ENCODE data around the gene SPPL3. TPM values are rescaled to one million over a fixed set of nuclear protein-coding genes. Genes with fewer than 3 reads are reported as not detected.
"Not testable (repeated sequence)": the region's sequence is repeated elsewhere in the genome, so short reads cannot be mapped to it uniquely, and the experiment has no call there.

The SPPL3 gene
- polyA plus RNA-seq, 1 of the 3 experiments (the other 2 are of a cell fraction) = 18.8 TPM

GRCh38 chr12:120733574-120733973 is 170.6 kb downstream of the SPPL3 start:
- H3K9ac ChIP-seq = no peak overlapping the region
- ChIA-PET POLR2A (no interaction called here), CTCF (no interaction called here)
- no peaks in the 10 kb centered on the region for H3K9me3 ChIP-seq
- H2AFZ ChIP-seq (ENCODE audit: low read depth) = no peak overlapping the region
- H3K4me3 ChIP-seq (ENCODE audit: low read depth in 2 of 2, low read length in 1 of 2) = no peak overlapping the region
- no peak overlapping the region for H3K4me2 ChIP-seq
- no peaks in the 10 kb centered on the region for H3F3A ChIP-seq (replicated peaks; ENCODE audit: insufficient read depth)
- DNase-seq = no peak
- H3K9me2 ChIP-seq = no peaks in the 10 kb centered on the region
- no peaks in the 10 kb centered on the region for H4K20me1 ChIP-seq (ENCODE audit: insufficient read depth)
- H3K4me1 ChIP-seq (ENCODE audit: control insufficient read depth in 1 of 2, insufficient read depth in 2 of 2, low read depth in 1 of 2, low read length in 1 of 2) = no peaks in the 10 kb centered on the region
- H3K36me3 ChIP-seq (replicated peaks in 1 of 2; ENCODE audit: control insufficient read depth in 1 of 2, insufficient read depth in 2 of 2, low read length in 1 of 2) = no peaks in the 10 kb centered on the region
- TF ChIP-seq EP300 (IDR thresholded peaks at IDR 0.05; ENCODE audit: borderline replicate concordance in 1 of 2, low read depth in 1 of 2, low read length in 1 of 2) (no peak), ELF1 (IDR thresholded peaks at IDR 0.05) (no peak), POLR2AphosphoS5 (IDR thresholded peaks at IDR 0.05; ENCODE audit: low read depth, low read length) (no peak), FOXJ3 (CRISPR knock-in tag; IDR thresholded peaks at IDR 0.05) (no peak), RAD21 (IDR thresholded peaks at IDR 0.05; ENCODE audit: low read length) (no peak), RCOR1 (IDR thresholded peaks at IDR 0.05; ENCODE audit: low read length) (no peak), FOSL2 (IDR thresholded peaks at IDR 0.05; ENCODE audit: borderline replicate concordance, low read depth) (no peak), GATA2 (CRISPR knock-in tag; IDR thresholded peaks at IDR 0.05) (no peak), FOXM1 (IDR thresholded peaks at IDR 0.05; ENCODE audit: low read depth) (no peak), USF1 (IDR thresholded peaks at IDR 0.05; ENCODE audit: borderline replicate concordance, low read depth) (no peak)
- WGBS (ENCODE audit: low lambda C conversion rate) = 84% methylated on average over 3 of the region's 3 CpGs
- H3K27ac ChIP-seq (ENCODE audit: low read depth in 2 of 2, low read length in 1 of 2) = no peak overlapping the region
- H3K79me2 ChIP-seq (ENCODE audit: insufficient read depth) = no peaks in the 10 kb centered on the region
- no peaks in the 10 kb centered on the region for H3K27me3 ChIP-seq (ENCODE audit: insufficient read depth)

GRCh38 chr12:120732198-120732597 is 172.0 kb downstream of the SPPL3 start:
- H3K4me2 ChIP-seq; H2AFZ ChIP-seq (ENCODE audit: low read depth); POLR2A ChIA-PET; H3F3A ChIP-seq (replicated peaks; ENCODE audit: insufficient read depth); H3K9me3 ChIP-seq; H3K27me3 ChIP-seq (ENCODE audit: insufficient read depth); H3K9me2 ChIP-seq; H3K36me3 ChIP-seq (replicated peaks in 1 of 2; ENCODE audit: control insufficient read depth in 1 of 2, insufficient read depth in 2 of 2, low read length in 1 of 2); DNase-seq; H3K4me3 ChIP-seq (ENCODE audit: low read depth in 2 of 2, low read length in 1 of 2); H4K20me1 ChIP-seq (ENCODE audit: insufficient read depth); CTCF ChIA-PET; H3K79me2 ChIP-seq (ENCODE audit: insufficient read depth); H3K27ac ChIP-seq (ENCODE audit: low read depth in 2 of 2, low read length in 1 of 2); H3K9ac ChIP-seq; H3K4me1 ChIP-seq (ENCODE audit: control insufficient read depth in 1 of 2, insufficient read depth in 2 of 2, low read depth in 1 of 2, low read length in 1 of 2): not testable (repeated sequence)
- WGBS (ENCODE audit: low lambda C conversion rate) = 93% methylated on average over 11 of the region's 35 CpGs

GRCh38 chr12:120726961-120727360 is 177.2 kb downstream of the SPPL3 start:
- Histone ChIP-seq H3K4me3 (ENCODE audit: low read depth in 2 of 2, low read length in 1 of 2) (no peak overlapping the region), H3K4me1 (ENCODE audit: control insufficient read depth in 1 of 2, insufficient read depth in 2 of 2, low read depth in 1 of 2, low read length in 1 of 2) (peaks cover 0 to 16% of the 10 kb centered on the region in 2 experiments; a peak in 2 of 4 replicates), H3K27ac (ENCODE audit: low read depth in 2 of 2, low read length in 1 of 2) (no peak overlapping the region), H3K27me3 (ENCODE audit: insufficient read depth) (no peaks in the 10 kb centered on the region), H2AFZ (ENCODE audit: low read depth) (no peak overlapping the region), H3K9ac (no peak overlapping the region), H3K9me3 (no peaks in the 10 kb centered on the region), H4K20me1 (ENCODE audit: insufficient read depth) (no peaks in the 10 kb centered on the region), H3K36me3 (replicated peaks in 1 of 2; ENCODE audit: control insufficient read depth in 1 of 2, insufficient read depth in 2 of 2, low read length in 1 of 2) (peaks cover 17 to 24% of the 10 kb centered on the region in 2 experiments), H3K4me2 (no peak overlapping the region), H3F3A (replicated peaks; ENCODE audit: insufficient read depth) (no peaks in the 10 kb centered on the region), H3K79me2 (ENCODE audit: insufficient read depth) (no peaks in the 10 kb centered on the region), H3K9me2 (no peaks in the 10 kb centered on the region)
- TF ChIP-seq FOXM1 (IDR thresholded peaks at IDR 0.05; ENCODE audit: low read depth) = no peak
- WGBS (ENCODE audit: low lambda C conversion rate) = 98% methylated on average over 9 of the region's 9 CpGs
- no peak for DNase-seq
- ChIA-PET CTCF (no interaction called here), POLR2A (no interaction called here)
